HuH-7.5 (cell line): ENCODE results near the gene HDAC7.

ENCODE experiments used
- DNase-seq: peaks from one replicate; pipeline ENCODE4 v3.0.0; 2011; ENCODE audit warnings: low spot score

Gene HDAC7

DNA sequence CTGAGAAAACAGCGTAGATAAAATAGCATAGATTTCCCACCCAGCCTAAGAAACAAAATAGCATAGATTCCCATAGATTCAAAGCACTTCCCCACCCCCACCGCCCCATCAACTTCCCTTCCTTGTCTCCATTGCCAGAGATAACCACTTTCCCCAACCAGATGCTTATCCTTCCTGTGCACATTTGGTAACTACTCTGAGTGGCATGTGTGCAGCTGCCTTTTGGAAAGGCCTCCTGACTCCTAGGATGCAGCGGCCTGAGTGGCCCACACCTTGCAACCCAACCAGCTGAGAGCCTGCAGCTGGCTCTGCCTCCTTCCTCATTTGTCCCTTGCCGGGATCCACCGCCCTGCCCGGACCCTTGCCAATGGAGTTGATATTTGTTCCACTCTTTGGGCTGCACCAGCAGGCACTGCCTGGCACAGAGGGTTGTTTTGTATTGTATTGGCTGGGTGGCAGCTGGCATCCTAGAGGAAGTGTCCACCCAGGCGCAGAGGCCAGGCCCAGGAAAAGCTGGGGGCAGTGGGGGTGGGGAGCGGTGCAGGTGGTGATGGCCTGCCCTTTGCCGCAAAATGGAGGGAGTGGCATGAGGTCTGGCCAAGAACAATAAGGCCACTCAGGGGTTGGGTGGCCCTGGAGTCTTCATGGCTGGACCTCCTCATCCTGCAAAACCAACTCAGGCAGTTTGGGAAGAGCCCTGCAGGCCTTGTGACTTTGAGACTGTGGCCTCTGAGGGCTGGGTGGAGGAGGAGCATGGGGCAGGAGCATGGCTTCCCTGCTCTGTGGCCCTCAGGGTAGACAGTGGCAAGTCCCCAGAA lies 41.8 kb downstream of the HDAC7 start:
- no peak for DNase-seq

- DNase-seq: no peak
These were observed 42.6 kb downstream of the HDAC7 start for GRCh38 chr12:47777151-47777550.

DNA sequence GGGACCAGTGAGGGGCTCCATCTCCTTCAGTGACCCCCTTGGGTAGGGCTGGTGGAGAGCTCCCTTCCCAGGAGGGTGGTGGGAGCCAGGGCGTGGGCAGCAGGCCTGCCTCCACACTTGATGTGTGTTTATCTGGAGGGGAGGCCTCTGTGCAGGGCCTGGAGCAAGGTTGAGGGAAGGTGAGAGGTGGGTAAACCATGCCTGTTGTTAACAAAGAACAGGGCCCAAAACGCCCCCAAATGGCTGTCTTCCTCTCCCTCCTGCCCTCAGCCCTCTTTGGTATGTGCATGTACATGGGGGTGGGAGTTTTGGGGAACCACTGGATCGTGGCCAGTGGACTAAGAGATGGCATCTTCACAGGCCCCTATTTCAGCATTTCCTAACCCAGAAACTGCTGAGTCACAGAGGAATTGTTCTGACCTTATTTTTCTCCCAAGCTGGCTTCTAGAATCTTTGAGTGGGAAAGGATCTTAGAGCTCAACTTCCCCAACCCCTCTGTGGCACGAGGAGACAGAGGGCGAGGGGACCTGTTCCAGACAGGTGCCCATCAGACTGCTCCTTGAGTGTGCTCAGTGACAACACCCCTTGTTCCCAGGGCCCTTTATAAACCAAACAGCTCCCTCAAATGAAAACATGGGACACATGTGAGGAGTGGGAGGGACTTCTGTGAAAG lies 43.1 kb downstream of the HDAC7 start:
- DNase-seq: no peak

DNA sequence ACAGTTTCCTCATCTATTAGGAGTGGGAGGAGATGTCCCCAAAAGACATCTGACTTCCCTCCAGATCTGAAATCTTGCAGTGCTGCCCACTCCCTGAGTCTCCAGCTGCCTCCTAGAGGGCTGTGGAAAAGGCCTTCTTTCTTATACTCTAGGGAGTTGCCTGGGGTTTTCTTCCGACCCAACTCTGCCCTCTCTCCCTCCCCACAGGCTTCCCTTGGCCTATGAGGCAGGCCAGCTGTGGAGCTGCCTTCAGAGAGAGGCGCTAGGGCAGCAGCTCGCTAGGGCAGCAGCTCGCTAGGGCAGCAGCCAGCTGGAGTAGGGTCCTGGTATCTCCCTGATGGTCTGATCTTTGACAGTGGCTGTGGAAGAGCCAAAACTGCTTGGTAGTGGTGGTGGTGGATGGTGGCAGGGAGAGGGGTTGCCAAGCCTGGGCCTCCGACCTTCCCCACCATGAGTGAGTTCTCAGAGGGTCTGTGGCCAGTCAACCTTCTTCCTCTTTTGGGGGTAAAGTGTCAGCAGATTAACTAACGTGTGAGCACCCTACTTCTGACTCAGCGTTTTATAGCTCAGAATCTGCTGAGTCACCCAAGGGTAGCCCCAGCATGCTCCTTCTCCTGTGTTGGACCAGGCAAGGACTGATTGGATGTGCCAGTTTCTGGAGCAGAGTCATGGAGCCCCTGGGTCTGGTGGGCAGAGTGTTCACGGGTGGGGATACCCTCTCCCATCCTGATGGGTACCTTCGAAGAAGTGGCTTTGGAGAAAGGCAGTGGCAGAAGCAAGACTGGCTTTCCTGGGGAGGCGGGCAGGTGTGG lies 44.4 kb downstream of the HDAC7 start:
- no peak for DNase-seq

DNA sequence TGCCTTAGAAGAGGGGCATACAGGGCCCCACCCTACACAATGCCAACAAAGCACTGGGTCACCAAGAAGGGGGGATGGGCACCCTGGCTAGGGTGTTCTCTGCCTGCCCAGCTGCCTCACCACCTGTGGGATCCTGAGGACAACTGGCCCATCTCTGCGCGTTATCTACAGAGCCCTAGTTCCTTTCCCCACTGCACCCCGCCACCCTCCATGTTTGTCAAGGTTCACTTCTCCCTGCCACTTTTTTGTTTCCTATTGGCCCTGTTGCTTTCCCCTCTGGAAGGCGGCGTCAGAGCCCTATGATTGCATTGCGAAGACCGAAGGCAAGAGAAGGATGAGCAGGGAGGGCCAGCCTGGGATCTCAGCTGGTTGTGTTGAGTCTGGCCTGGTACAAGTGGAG lies 45.0 kb downstream of the HDAC7 start:
- DNase-seq: no peak

GRCh38 chr12:47773858-47774580 lies 45.7 kb downstream of the HDAC7 start:
- DNase-seq: peak; percentile 71

DNA sequence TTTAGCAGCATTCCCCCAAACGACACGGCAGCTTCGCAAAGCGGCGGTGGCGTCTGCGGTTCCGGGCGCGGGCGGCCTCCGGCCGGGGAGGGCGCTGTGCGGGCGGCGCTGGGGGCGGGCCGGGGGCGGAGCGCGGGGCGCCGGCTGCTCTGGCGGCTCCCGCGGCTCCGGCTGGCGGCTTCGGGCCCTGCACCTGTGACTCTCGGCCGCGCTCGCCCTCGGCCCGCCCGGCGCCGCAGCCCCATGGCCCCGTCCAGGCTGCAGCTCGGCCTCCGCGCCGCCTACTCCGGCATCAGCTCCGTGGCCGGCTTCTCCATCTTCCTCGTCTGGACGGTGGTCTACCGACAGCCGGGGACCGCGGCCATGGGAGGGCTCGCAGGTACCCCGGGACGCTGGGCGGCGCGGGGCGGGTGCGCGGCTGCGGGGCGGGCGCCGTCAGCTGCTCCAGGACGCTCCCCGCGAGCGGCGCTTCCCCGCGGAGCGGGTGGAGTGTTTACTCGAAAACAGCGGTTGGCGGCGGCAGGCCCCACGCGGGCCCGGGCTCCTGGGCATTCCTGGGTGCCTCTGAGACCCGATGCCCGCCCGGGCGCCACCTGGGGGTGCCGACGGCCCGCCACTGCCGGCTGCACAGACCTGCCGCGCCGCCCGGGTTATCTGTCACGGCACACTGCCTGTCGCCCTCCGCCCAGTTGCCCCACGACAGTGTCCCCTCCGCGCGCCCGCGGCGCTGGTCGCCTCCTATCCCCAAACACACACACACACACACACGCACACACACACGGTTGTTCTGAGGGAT lies 46.4 kb downstream of the HDAC7 start, which contains the start of gene SLC48A1:
TSS of gene SLC48A1 (plus strand) at position 177 of the 796 bp plus-strand sequence. CDS start at position 244, 67 bp downstream.
- DNase-seq: peak; percentile 94

DNA sequence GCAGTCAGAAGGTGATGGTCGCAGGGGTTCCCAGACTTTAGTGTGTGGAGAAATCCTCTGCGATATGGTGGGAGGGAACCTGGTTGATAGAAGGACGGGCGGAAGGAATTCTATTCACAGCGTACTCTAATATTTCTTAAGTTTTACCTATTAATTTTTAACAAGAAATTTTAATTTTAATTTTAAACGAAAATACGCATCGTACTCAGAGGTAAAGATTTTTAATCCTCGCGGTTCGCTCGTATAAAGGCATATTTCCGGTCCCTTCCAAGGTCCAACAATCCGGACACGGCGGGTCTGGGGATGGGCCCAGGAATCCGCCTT lies 47.0 kb downstream of the HDAC7 start:
- no peak for DNase-seq

- DNase-seq: no peak
These were observed 47.5 kb downstream of the HDAC7 start for GRCh38 chr12:47772094-47772660.

- DNase-seq: no peak
These were observed 48.4 kb downstream of the HDAC7 start for GRCh38 chr12:47771304-47771703.

DNA sequence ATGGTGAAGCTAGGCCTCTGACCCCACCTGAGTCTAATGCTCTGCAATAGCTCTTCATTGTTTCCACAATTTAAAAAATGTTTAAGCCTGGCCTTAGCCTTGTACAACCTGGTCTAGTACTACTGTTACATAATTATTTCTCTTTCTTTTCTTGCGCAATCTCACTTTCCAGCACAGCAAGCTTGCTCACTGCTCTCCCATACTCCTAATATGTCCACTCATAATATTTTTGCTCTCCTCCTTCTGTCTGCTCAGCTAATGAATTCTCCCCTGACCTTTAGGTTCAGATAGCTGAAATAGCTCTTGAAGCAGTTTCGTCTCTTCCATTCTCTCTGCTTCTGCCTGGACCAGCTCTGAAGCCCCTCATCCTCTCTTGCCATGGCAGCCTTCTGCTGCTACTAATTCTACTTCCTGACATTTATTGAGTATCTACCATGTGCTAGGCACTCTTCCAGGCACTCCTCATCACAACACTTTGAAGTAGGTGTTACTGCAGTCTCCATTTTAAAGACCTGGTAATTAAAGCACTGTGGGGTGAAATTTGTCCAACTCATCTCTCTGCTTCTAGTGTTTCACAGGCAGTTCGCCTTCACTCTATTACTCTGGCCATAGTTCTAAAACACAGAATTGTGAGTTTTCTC lies 49.5 kb downstream of the HDAC7 start:
- peak; percentile 69 for DNase-seq

DNA sequence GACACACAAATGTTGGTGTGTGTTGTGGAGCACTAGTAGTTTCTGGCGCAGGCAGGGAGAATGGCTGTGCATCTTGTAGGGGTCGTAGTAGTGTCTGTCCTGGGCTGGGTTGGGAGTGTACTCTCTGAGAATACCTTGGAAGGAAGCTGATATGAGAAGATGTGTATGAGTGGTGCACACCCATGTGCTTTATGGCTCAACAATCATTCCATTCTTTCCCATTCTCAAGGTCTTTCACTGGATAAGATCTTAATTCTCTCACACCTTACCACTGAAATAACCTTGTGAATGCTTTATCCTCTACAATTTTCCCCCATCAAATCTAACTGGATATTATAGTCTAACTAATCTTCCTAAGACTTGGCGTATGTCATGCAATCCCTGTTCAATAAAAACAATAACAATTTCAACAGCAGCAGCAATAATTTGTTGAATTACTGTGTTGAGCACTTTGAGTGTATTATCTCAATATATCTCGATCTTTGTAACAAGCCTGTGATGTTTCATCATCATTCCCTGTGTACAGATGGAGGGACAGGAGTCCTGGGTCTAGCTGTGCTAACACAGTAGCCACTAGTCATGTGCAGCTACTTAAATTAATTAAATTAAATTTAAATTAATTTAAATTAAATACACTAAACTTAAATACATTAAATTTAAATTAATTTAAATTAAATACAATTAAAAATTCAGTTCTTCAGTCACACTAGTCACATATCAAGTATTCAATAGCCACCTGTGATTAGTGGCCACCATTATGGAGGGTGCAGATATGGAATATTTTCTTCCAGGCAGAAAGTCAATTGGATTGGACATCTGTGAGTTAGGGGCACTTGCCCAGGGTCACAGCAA lies 50.2 kb downstream of the HDAC7 start:
- no peak for DNase-seq

DNA sequence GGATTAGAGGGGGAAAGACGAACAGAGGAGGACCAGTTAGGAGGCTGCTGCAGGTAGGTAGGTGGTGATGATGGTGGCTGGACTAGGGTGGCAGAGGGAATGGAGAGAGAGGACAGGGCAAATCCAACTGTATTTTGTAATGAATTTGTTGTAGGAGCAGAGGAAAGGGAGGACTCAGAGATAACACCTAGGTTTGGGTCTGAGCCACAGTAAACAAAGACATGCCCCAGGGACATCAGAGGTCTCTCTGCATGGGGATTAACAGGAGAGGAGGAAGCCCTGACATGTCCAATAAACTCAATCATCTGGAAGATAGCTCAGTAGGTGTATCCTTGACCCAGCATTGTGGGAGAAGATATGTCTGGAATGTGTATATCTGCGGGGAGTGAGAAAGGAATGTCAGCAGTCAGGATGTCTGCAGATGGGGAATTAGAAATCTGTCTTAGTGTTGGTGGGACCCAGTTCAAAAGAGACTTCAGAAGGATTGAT lies 51.3 kb downstream of the HDAC7 start:
- DNase-seq: peak; percentile 72

DNA sequence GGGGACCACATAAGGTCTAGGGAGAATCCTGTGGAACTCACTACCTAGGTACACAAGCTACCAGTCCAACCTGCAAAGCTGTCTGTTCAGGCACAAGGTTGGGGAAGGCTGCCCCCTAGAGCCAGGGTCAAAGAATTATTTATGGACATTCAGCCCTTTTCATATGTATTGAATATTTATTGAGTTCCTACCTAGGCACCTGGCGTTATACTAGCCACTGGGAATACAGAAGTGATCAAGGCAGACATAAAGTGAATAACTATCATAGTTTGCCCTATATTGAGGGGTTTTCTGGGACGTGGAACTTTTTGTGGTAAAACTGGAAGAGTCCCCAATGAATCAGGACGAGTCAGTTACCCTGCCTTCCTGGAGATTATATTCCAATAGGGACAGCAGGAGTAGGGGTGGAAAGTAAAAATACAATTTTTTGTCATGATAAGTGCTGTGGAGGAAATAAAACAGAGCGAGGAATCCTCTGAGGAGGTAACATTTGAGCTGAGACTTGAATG lies 52.4 kb downstream of the HDAC7 start:
- no peak for DNase-seq

- DNase-seq: no peak
These were observed 53.0 kb downstream of the HDAC7 start for GRCh38 chr12:47766502-47767215.

DNA sequence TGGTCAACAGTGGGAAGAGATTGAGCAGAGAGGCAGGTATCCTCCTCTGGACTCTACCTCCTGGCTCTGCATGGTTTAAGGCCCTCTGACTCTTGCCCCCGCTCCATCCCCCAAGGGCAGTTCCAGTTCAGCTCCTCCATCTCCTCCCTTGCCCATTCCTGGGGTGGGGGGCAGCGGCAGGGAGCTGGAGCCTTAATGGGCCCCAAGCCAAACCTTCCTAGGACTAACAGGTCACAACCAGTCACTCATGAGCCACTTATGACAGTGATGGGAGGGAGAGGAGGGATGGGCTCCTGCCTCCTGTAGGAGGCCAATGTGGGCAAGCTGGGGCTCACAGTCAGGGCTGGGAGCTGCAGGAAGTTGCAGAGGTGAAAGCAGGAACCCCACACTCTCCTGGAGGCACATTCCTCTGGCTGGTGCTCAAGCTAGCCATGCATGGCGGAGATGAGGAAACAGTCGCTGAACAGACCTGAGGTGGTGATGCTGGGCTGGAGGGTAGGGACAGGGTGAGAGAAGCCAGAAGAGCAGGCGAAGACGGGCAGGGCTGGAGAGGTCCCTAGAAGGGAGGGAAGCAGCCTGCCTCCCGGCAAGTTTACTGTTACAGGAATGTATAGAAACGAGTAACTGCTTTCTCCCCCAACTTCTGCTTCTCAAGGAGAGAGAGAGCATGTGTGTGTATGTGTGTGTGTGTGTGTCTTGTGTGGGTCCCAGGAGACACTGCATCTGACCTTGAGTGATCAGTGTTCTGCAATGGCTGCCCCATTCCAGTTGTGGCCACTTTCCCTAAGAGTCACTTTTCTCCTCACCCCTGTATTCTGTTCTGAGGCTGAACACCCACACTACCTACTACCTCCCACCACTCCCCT lies 56.0 kb downstream of the HDAC7 start:
- DNase-seq: no peak

GRCh38 chr12:47762850-47763465 lies 56.7 kb downstream of the HDAC7 start:
- no peak for DNase-seq
